GM10248 (cell line): ENCODE measurements around the gene C8G.

ENCODE experiments used
- CTCF ChIA-PET: fragments of 300-600 bp; sonication (Branson Sonifier 250); formaldehyde crosslinking; extraction: SDS; loops from one replicate; lab custom pipeline; 2021; ENCODE audit warnings: antibody characterized with exemption; lab: Yijun Ruan, JAX
- POLR2A ChIA-PET: fragments of 350-650 bp; sonication (Branson Sonifier 250); formaldehyde crosslinking; extraction: SDS; loops from one replicate; lab custom pipeline; 2020; ENCODE audit warnings: antibody characterized with exemption; lab: Yijun Ruan, JAX
- DNase-seq: peaks from one replicate; pipeline ENCODE4 v3.0.0; 2012; ENCODE audit errors: extremely low spot score
- CTCF ChIP-seq: IDR thresholded peaks from 2 replicates; pipeline ENCODE4 v1.5.1; 2012; ENCODE audit warnings: mild to moderate bottlenecking, low read depth; ENCODE audit errors: extremely low read depth, missing control alignments, control extremely low read depth

C8G gene

GRCh38 chr9:136962701-136963248 lies 17.7 kb downstream of the C8G start:
- POLR2A ChIA-PET: no interaction called here
- no peak for DNase-seq
- no peak for TF ChIP-seq CTCF
- CTCF ChIA-PET: interaction anchor here (1.6 to 2.7 kb wide), 2 partner anchors 18 to 66 kb away, joined by 4 to 8 read pairs; partner anchors contain the start of genes C8G and FBXW5

GRCh38 chr9:136963341-136963740 lies 18.3 kb downstream of the C8G start:
- ChIA-PET CTCF (interaction anchor here (1.6 to 2.7 kb wide), 2 partner anchors 19 to 66 kb away, joined by 4 to 8 read pairs; partner anchors contain the start of genes C8G and FBXW5), POLR2A (no interaction called here)
- TF ChIP-seq CTCF: no peak
- no peak for DNase-seq

GRCh38 chr9:136963751-136964150 lies 18.7 kb downstream of the C8G start:
- no peak for TF ChIP-seq CTCF
- ChIA-PET POLR2A (no interaction called here), CTCF (interaction anchor here (1.6 to 2.7 kb wide), 3 partner anchors 19 to 71 kb away, joined by 4 to 8 read pairs (median 7); partner anchors contain the start of genes C8G and FBXW5)
- no peak for DNase-seq

GRCh38 chr9:136964171-136964689 lies 19.2 kb downstream of the C8G start:
- DNase-seq: no peak
- ChIA-PET POLR2A (no interaction called here), CTCF (interaction anchor here (0.6 to 2.7 kb wide), 3 partner anchors 35 to 71 kb away, joined by 3 to 8 read pairs (median 7); no protein-coding TSS in a partner anchor)
- TF ChIP-seq CTCF: no peak

- no peak for TF ChIP-seq CTCF
- CTCF ChIA-PET: interaction anchor here (0.6 to 2.7 kb wide), 3 partner anchors 34 to 70 kb away, joined by 3 to 8 read pairs (median 7); no protein-coding TSS in a partner anchor
- no peak for DNase-seq
- POLR2A ChIA-PET: no interaction called here
Measured at GRCh38 chr9:136964833-136965422, 19.9 kb downstream of the C8G start.

GRCh38 chr9:136965771-136966484 lies 20.9 kb downstream of the C8G start:
- POLR2A ChIA-PET: no interaction called here
- no peak for TF ChIP-seq CTCF
- CTCF ChIA-PET: interaction anchor here (1.3 to 2.7 kb wide), 3 partner anchors 63 to 271 kb away, joined by 3 to 8 read pairs (median 7); no protein-coding TSS in a partner anchor
- no peak for DNase-seq
